HepG2 (cell line): ENCODE results near the gene PCBD2. TPM values are rescaled to one million over a fixed set of nuclear protein-coding genes. Genes with fewer than 3 reads are reported as not detected.
A peak's percentile ranks its signal among the peaks of the same experiment; 100 is the strongest.

ENCODE experiments used
- FOXP1 ChIP-seq, 2 experiments: fragments of 450-650 bp in 1 of 2; IDR thresholded peaks; 2 replicates each; pipeline ENCODE4 v1.6.1; 2017 to 2018; ENCODE audit warnings: antibody characterized with exemption in 1 of 2
- GABPA ChIP-seq, 2 experiments: IDR thresholded peaks; 2 replicates each; pipeline ENCODE4 v1.6.1; 2011 to 2016; ENCODE audit warnings: low read depth in 2 of 2, low read length in 1 of 2, missing biosample characterization in 1 of 2, missing genetic modification characterization in 1 of 2
- GFI1 ChIP-seq: sonication (generic); formaldehyde crosslinking; IDR thresholded peaks from 2 replicates; pipeline ENCODE4 v1.5.0; 2020; ENCODE audit warnings: missing genetic modification reagents, mild to moderate bottlenecking, borderline replicate concordance
- JDP2 ChIP-seq: sonication (generic); formaldehyde crosslinking; IDR thresholded peaks from 2 replicates; pipeline ENCODE4 v1.8.1; 2022; ENCODE audit warnings: missing genetic modification reagents, borderline replicate concordance
- RAD51 ChIP-seq: fragments of 450-650 bp; IDR thresholded peaks from 2 replicates; pipeline ENCODE4 v1.6.1; 2016; ENCODE audit warnings: borderline replicate concordance
- RBAK ChIP-seq: sonication (generic); formaldehyde crosslinking; IDR thresholded peaks from 2 replicates; pipeline ENCODE4 v1.5.1; 2020; ENCODE audit warnings: mild to moderate bottlenecking, missing genetic modification reagents
- STAT5B ChIP-seq: sonication (generic); formaldehyde crosslinking; IDR thresholded peaks from 2 replicates; pipeline ENCODE4 v1.4.0; 2020; ENCODE audit warnings: missing genetic modification reagents
- ZNF101 ChIP-seq: sonication (generic); formaldehyde crosslinking; IDR thresholded peaks from 2 replicates; pipeline ENCODE4 v1.4.0; 2020; ENCODE audit warnings: mild to moderate bottlenecking, low read depth, missing genetic modification reagents, borderline replicate concordance
- ZNF431 ChIP-seq: sonication (generic); formaldehyde crosslinking; IDR thresholded peaks from 2 replicates; pipeline ENCODE4 v1.9.0; 2022; ENCODE audit warnings: missing genetic modification reagents, low read depth, mild to moderate bottlenecking, borderline replicate concordance
- ZNF547 ChIP-seq: sonication (generic); formaldehyde crosslinking; IDR thresholded peaks from 2 replicates; pipeline ENCODE4 v1.5.1; 2020; ENCODE audit warnings: mild to moderate bottlenecking, missing genetic modification reagents
- ZNF557 ChIP-seq: sonication (generic); formaldehyde crosslinking; IDR thresholded peaks from 2 replicates; pipeline ENCODE4 v1.4.0; 2020; ENCODE audit warnings: missing genetic modification reagents
- ZNF562 ChIP-seq: sonication (generic); formaldehyde crosslinking; IDR thresholded peaks from 2 replicates; pipeline ENCODE4 v1.8.0; 2022; ENCODE audit warnings: missing genetic modification reagents, borderline replicate concordance
- ZNF570 ChIP-seq: sonication (generic); formaldehyde crosslinking; IDR thresholded peaks from 2 replicates; pipeline ENCODE4 v1.4.0; 2020; ENCODE audit warnings: mild to moderate bottlenecking, missing genetic modification reagents, borderline replicate concordance
- polyA plus RNA-seq, 8 experiments: library from polyadenylated mRNA; depleted of rRNA in 3 of 8; stranded (reverse) in 7 of 8; unstranded in 1 of 8; fragments of >200 nt; fragmentation: Illumina TruSeq in 4 of 8; extraction: Trizol in 4 of 8; gene quantifications; 2 replicates each; pipeline versions ENCODE4 v1.2.1 to v1.2.3, GENCODE V29; 2011 to 2016; ENCODE audit warnings: low read depth in 4 of 8, missing spikeins in 1 of 8, mixed read lengths in 1 of 8; ENCODE audit not compliant: insufficient read depth in 1 of 8
- total RNA-seq, 5 experiments: library from RNA; depleted of rRNA; stranded (reverse); fragments of >200 nt; fragmentation: Illumina TruSeq; extraction: Trizol; gene quantifications; 2 replicates each; pipeline ENCODE4 v1.2.3, GENCODE V29; 2016; ENCODE audit warnings: low read depth in 1 of 5
- TF ChIP-seq, protein P1 (sequence below): sonication (generic); formaldehyde crosslinking; IDR thresholded peaks from 2 replicates; pipeline ENCODE4 v1.4.0; 2020; ENCODE audit warnings: mild to moderate bottlenecking, missing genetic modification reagents
- TF ChIP-seq, protein P2 (sequence below), 2 experiments: IDR thresholded peaks; 2 replicates each; pipeline ENCODE4 v1.6.1; 2011 to 2012; ENCODE audit warnings: low read length in 2 of 2, borderline replicate concordance in 1 of 2, low read depth in 1 of 2, mild to moderate bottlenecking in 1 of 2, moderate library complexity in 1 of 2

PCBD2 gene
- total and polyA plus RNA-seq, 2 of the 13 experiments (the other 11 are each of a cell fraction or from before 2014, with no cell fraction given), result 5.5 to 12.0 TPM

DNA sequence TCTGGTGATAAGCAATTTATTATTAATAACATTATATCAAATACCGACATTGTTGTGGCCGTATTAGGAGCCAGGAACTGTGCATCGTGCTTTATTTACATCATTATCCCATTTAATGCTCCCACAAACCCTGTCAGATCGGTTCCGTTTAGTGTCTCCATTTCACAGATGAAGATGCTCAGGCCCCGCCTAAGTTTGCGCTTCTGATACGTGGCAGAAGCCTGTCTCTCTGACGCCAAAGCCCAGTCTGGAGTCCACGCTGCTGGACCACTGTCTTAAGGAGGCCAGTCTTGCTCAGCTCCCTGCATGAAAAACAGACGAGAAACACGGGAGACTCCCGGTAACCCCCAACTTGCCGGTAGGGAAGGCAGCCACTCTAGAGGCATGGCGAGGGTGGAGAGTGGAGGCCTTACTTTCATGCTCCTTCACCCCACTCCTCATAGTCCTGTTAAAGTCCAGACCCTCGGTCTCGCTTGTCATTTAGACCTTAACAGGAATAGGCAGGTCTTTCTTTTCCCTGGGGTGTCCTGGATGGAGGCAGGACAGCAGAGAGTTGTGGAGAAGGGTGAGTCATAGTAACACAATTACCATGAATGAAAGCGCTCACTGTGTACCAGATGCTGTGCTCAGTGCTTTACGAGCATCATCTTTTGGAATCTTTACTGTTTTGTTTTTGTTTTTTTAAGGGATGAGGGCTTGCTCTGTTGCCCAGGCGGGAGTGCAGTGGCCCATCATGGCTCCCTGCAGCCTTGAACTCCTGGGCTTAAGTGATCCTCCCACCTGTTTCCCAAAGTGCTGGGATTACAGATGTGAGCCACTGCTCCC lies 29.9 kb upstream of the PCBD2 start (continued):
- TF ChIP-seq, protein P1, sequence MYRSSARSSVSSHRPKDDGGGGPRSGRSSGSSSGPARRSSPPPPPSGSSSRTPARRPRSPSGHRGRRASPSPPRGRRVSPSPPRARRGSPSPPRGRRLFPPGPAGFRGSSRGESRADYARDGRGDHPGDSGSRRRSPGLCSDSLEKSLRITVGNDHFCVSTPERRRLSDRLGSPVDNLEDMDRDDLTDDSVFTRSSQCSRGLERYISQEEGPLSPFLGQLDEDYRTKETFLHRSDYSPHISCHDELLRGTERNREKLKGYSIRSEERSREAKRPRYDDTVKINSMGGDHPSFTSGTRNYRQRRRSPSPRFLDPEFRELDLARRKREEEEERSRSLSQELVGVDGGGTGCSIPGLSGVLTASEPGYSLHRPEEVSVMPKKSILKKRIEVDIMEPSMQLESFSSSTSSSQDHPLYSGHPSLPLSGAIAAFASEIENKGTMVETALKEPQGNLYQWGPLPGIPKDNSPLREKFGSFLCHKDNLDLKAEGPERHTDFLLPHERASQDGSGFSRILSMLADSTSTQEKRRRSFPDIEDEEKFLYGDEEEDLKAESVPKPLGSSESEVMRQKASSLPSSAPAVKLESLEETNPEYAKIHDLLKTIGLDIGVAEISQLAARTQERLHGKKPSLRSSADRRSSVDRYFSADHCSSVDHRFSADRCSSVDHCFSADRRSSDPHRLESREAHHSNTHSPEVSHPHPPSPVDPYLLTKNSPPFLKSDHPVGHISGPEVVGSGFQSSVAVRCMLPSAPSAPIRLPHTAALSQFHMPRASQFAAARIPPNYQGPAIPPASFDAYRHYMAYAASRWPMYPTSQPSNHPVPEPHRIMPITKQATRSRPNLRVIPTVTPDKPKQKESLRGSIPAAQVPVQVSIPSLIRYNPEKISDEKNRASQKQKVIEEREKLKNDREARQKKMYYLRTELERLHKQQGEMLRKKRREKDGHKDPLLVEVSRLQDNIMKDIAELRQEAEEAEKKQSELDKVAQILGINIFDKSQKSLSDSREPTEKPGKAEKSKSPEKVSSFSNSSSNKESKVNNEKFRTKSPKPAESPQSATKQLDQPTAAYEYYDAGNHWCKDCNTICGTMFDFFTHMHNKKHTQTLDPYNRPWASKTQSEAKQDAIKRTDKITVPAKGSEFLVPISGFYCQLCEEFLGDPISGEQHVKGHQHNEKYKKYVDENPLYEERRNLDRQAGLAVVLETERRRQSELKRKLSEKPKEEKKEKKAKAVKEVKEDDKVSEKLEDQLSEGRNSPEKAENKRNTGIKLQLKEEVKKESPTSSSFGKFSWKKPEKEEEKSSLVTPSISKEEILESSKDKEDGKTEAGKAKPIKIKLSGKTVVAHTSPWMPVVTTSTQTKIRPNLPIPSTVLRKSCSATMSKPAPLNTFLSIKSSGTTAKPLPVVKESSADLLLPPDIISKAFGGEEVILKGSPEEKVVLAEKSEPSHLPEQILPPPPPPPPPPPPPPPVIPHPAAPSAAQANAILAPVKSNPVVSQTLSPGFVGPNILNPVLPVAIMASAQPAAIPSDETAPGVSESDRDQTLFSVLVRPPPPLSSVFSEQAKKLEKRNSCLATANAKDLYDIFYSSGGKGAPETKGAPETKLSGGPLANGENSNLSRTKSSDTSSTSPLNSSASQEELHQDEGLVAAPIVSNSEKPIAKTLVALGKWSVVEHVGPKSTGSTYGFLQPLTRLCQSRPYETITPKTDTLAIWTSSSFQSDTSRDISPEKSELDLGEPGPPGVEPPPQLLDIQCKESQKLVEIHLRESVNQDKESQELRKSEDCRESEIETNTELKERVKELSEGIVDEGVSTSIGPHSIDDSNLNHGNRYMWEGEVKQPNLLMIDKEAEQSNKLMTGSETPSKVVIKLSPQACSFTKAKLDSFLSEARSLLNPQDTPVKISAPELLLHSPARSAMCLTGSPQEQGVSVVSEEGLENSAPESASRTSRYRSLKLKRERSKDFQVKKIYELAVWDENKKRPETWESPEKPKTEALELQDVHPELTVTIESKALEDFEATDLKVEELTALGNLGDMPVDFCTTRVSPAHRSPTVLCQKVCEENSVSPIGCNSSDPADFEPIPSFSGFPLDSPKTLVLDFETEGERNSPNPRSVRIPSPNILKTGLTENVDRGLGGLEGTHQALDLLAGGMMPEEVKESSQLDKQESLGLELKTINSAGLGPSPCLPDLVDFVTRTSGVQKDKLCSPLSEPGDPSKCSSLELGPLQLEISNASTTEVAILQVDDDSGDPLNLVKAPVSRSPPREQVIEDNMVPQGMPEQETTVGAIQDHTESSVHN (CRISPR knock-in tag), result no peak
- TF ChIP-seq RBAK (CRISPR knock-in tag), result no peak
- TF ChIP-seq STAT5B (CRISPR knock-in tag), result no peak
- no peak for TF ChIP-seq FOXP1 (IDR thresholded peaks at IDR 0.05)
- no peak for TF ChIP-seq FOXP1 (CRISPR knock-in tag; IDR thresholded peaks at IDR 0.05)
- no peak for TF ChIP-seq ZNF547 (CRISPR knock-in tag)
- TF ChIP-seq, protein P2, sequence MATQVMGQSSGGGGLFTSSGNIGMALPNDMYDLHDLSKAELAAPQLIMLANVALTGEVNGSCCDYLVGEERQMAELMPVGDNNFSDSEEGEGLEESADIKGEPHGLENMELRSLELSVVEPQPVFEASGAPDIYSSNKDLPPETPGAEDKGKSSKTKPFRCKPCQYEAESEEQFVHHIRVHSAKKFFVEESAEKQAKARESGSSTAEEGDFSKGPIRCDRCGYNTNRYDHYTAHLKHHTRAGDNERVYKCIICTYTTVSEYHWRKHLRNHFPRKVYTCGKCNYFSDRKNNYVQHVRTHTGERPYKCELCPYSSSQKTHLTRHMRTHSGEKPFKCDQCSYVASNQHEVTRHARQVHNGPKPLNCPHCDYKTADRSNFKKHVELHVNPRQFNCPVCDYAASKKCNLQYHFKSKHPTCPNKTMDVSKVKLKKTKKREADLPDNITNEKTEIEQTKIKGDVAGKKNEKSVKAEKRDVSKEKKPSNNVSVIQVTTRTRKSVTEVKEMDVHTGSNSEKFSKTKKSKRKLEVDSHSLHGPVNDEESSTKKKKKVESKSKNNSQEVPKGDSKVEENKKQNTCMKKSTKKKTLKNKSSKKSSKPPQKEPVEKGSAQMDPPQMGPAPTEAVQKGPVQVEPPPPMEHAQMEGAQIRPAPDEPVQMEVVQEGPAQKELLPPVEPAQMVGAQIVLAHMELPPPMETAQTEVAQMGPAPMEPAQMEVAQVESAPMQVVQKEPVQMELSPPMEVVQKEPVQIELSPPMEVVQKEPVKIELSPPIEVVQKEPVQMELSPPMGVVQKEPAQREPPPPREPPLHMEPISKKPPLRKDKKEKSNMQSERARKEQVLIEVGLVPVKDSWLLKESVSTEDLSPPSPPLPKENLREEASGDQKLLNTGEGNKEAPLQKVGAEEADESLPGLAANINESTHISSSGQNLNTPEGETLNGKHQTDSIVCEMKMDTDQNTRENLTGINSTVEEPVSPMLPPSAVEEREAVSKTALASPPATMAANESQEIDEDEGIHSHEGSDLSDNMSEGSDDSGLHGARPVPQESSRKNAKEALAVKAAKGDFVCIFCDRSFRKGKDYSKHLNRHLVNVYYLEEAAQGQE (IDR thresholded peaks at IDR 0.05; ENCODE audit: borderline replicate concordance in 1 of 2, low read depth in 1 of 2, low read length in 2 of 2), result no peak
- TF ChIP-seq ZNF101, result no peak
- 0 out of 2 replicates have a peak, but pooled peaks have one; percentile 42 for TF ChIP-seq ZNF557 (CRISPR knock-in tag)
- no peak for TF ChIP-seq ZNF570 (CRISPR knock-in tag)
- no peak for TF ChIP-seq GABPA (IDR thresholded peaks at IDR 0.05; ENCODE audit: low read depth, low read length)
- no peak for TF ChIP-seq GABPA (CRISPR knock-in tag; IDR thresholded peaks at IDR 0.05; ENCODE audit: low read depth)
- TF ChIP-seq JDP2 (CRISPR knock-in tag), result no peak
- TF ChIP-seq GFI1 (CRISPR knock-in tag), result no peak
- TF ChIP-seq ZNF431 (CRISPR knock-in tag), result no peak
- TF ChIP-seq RAD51, result no peak
- no peak for TF ChIP-seq ZNF562 (CRISPR knock-in tag)
